HG03025 (cell line): ENCODE results near the gene KRTAP4-7.
"Not testable (repeated sequence)": the region's sequence is repeated elsewhere in the genome, so short reads cannot be mapped to it uniquely, and the experiment has no call there.

Experiments
- ATAC-seq: cut with Tn5 transposase; IDR thresholded peaks from one replicate; pipeline ENCODE4 v1.9.1; 2021; ENCODE audit warnings: mild to moderate bottlenecking, moderate library complexity; ENCODE audit not compliant: unreplicated experiment, low FRiP score

The KRTAP4-7 gene

DNA sequence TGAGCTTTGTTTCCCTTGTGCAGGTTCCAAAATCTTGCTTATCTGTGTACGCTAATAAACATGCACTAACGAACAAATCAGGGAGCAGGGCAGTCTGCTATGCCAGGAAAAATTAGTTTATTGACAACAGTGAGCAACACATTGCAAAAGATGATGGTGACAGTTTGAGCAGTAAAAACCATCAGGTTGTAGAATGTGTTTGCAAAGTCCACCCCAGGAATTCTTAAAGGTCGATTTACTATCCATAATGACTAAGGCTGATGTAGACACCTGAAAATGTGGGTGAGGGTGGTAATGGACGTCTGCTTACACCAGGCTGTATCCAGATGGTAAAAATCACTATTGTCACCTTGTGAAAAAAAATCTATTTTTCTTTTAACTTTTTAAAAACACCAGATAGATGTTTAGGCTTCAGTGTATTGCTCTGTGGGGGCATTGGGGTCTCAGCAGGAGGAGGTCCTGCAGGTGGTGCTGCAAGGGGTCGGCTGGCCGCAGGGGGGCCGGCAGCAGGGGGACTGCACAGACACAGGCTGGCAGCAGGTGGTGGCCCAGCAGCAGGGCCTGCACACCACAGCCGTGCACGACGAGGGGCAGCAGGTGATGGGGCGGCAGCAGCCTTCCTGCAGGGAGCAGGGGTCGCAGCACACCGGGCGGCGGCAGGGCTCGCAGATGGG lies 18.8 kb upstream of the KRTAP4-7 start:
- not testable (repeated sequence) for ATAC-seq

DNA sequence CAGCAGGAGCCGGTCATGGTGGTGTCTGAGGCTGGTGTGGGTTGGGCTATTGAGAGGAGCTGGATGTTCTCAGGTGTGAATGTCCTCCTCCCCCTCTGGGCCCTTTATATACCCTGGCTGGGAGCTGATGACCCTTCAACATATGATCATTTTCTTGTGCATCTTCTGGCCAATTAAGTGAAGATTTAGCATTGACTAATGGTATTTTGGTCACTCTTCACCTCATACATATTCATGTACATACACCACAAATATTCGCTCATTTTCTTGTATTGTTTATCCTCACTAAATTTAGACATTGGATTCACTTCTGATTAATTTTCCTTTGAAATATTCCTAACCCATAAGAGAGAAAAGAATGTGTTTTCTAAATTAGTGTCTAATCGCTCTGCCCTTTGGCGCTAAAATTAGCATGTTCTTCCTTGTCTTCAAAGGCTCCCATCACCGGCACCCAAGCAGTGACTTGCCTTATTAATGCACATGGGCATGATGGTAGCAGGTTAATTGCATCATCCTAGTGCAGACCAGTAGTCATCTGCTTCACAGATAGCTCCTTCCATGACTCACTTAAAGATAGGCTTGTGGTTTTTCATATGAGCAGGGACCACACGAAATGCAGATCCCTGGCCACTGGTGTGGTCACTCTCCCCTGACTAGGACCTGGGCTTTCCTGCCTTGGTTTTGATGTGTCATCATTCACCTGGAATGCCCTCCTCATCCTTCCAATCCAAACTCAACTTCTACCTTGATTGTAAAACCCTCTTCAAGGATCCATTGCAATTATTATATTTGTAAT lies 17.9 kb upstream of the KRTAP4-7 start, which contains the start of gene KRTAP2-4:
Gene KRTAP2-4, minus strand, starts transcription at position 51 of the 796 bp plus-strand sequence. Its CDS starts 34 bp downstream, at position 17.
- no peak for ATAC-seq

DNA sequence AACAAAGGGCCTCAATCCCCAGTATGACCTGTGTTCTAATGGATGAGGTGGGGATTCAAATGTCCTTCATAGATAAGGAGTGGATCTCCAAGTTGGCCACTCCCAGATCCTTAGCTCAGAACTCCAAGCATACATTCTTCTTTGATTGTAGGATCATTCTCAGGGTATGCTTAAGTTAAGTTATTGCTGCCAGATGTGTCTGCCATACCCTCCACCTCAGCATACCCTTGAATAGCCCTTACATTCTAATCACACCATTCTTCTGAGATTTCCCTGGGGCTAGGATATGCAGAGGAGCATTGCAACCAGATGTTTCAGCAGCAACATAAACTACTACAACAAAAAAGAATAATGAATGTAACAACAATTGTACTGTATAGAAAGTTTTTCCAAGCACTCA lies 16.7 kb upstream of the KRTAP4-7 start:
- no peak for ATAC-seq

DNA sequence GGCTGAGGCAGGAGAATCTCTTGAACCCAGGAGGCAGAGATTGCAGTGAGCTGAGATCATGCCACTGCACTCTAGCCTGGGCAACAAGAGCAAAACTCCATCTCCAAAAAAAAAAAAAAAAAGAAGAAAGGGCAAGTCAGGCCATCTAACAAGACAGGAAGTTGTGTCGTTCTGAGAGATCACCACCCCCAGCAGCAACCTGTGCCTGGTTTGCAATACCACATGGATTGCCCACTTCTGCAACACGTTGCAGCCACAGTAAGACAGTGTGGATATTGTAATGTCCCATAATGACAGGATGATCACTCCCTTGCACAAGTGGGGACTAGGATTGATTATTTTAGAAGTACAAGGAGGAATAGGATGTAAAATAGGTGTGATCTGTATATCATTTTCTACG lies 14.9 kb upstream of the KRTAP4-7 start:
- ATAC-seq: no peak

DNA sequence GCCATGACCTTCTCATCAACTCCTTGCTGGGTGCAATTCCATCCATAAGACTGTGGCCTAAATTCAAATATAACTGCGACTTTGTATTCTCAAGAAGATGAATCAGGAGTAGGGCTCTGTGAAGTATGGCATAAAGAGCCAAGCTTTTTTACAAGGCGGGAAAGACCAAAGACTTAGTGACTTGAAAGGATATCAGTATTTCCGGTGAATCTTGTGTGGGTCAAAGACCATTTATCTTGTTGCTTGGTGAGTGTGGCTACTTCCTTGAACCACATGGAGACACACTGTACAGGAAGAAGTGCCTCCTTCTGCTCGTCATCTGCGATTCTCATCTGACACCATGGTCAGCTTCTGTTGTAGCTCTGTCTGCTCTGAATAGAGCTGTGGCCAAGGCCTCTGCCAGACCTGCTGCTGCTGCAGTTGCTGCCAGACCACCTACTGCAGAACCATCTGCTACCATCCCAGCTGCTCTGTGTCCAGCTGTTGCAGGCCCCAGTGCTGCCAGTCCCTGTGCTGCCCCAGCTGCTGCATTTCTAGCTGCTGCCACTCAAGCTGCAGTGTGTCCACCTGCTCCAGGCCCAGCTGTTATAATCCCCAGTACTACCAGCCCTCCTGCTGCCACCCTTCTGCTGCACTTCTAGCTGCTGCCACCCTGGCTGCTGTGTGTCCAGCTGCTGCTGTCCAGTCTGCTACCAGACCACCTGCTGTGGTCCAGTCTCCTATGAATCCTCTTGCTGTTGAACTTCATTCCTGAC lies 12.2 kb upstream of the KRTAP4-7 start:
- ATAC-seq: no peak

DNA sequence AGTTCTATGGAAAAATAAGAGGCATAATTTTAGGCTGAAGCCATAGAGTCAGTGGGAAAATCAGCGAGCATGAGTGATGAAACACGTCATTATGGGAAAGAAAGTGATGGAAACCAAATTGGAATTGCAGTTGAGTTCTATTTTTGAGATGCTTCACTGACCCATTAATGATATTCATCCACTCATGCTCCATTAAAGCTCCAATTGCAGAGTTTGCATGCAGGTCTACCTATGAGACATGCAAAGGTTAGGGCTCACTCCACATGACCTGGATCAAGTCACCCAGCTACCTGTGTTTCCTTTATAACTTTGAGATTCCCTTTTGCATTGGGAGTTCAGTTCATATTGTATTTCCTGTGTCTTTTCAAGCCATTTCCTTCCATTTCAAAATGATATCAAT lies 10.3 kb upstream of the KRTAP4-7 start:
- no peak for ATAC-seq

DNA sequence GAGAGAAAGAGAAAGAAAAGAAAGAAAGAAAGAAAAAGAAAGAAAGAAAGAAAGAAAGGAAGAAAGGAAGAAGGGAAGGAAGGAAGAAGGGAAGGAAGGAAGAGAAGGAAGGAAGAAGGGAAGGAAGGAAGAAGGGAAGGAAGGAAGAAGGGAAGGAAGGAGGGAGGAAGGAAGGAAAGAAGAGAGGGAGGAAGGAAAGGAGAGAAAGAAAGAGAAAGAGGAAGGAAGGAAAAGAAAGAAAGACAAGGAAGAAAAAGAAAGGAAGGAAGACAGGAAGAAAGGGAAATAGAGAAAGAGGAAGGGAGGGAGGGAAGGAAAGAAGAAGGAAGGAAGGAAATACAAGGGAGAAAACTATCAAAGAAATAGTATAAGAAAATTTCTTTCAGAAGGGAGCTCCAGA lies 7.2 kb upstream of the KRTAP4-7 start:
- no peak for ATAC-seq

DNA sequence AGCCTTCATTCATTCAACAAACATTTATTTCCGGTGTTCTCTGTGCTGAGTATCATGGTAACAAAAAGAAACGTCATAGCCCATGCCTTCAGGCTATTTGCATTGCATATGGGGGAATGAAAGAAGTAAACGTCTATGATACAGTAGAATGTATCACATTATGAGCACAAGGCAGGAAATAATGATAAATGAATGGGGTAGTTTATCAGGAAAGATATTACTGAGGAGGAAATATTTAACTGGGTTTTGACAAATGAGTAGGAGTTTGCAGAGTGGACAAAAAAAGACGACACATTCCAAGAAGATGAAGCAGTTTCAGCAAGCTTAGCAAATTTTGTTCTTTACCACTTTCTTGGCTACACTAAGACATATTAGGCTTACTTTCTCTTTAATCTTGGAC lies 1.3 kb upstream of the KRTAP4-7 start:
- no peak for ATAC-seq

DNA sequence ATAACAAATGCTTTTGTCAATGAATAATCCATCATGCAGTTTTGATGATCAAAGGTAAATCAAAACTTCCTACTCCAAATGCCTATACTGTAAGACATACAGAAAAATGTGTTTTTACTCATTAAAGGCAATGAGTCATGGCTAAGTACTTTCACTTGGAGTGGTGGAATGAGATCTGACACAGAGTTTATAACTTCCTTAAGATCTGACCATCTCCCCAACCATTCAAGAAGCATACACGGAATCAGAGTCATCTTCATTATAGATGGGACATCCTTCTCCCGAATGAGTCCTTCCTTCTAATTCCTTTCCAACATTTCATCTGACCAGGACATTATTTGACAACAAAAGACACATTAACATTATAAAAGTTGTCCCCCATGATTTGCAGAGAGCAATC lies 523 bp upstream of the KRTAP4-7 start:
- not testable (repeated sequence) for ATAC-seq

DNA sequence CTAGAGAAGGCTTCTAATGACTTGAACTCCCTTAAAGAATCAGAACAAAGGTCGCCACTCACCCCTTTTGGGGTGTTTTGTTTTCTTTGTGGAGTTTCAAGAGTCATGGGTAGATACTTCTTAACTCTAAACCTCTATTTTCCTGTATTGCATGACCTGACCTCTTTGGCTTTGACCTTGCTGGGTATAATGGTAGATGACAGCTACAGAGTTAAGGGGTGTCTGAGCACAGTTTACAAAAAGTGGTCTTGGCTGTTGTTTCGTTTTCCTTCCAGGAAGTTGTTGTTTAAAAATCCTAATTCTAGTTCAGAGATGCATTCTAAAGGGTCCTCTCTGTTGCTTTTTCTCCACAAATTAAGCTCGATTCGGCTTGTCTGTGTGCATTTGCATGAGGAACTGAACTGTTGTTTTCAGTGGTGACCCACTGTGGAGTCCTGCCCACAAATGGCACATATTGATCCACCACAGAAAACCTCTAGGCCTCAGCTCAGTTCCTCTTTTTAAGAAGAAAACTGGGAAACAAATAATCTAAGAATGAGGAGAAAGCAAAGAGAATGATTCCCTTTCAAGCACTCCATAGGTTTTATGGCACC lies 4.9 kb downstream of the KRTAP4-7 start:
- ATAC-seq: not testable (repeated sequence)

DNA sequence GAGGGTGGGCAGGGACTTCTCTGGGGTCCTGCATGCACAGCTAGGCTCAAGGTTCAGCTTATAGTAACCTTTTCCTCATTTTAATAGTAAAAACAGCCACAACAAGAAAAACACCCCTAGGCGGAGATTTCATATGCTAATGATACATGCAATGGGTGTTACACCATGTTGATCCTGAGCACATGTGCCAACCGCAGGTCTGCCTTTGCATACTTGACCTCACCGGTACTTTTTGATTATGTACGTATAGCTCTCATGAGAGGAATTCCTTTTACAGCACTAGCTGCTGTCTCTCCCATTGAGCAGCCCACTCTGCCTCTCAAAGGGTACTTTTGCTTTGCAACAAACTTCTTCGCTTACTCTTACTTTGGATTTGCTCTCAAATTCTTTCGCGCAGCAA lies 12.1 kb downstream of the KRTAP4-7 start:
- ATAC-seq: no peak

DNA sequence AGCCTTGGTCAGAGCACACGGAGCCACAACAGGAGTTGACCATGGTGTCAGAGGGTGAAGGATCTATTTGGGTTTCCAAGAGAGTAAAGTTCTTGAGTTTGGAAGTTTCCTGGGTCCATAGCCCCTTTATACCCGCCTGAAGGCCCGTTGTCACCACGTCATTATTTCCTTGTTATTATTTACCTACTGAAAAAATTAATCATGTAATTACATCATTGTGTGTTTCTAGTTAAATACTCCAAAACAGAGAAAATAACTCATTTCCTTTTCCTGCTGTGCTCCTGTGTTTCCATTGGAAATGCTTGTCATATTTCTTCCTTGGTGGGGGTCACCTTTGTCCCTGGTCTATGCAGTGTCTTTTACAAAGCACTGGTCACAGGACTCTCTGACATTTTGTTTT lies 14.1 kb downstream of the KRTAP4-7 start, which contains the start of gene KRTAP4-8:
Gene KRTAP4-8, minus strand, starts transcription at position 101 of the 400 bp plus-strand sequence. Its CDS starts 58 bp downstream, at position 43.
- ATAC-seq: no peak

DNA sequence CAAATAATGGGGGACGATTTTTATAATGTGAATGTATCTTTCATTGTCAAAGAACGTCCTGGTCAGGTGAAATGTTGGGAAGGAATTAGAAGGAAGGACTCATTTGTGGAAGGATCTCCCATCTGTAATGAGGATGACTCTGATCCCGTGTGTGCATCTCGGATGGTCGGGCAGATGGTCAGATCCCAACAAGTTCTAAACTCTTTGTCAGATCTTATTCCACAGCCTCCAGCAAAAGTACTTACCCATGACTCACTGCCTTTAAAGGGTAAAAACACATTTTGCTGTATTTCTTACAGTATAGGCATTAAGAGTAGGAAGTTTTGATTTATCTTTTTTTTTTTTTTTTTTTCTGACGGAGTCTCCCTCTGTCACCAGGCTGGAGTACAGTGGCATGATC lies 14.5 kb downstream of the KRTAP4-7 start:
- no peak for ATAC-seq

DNA sequence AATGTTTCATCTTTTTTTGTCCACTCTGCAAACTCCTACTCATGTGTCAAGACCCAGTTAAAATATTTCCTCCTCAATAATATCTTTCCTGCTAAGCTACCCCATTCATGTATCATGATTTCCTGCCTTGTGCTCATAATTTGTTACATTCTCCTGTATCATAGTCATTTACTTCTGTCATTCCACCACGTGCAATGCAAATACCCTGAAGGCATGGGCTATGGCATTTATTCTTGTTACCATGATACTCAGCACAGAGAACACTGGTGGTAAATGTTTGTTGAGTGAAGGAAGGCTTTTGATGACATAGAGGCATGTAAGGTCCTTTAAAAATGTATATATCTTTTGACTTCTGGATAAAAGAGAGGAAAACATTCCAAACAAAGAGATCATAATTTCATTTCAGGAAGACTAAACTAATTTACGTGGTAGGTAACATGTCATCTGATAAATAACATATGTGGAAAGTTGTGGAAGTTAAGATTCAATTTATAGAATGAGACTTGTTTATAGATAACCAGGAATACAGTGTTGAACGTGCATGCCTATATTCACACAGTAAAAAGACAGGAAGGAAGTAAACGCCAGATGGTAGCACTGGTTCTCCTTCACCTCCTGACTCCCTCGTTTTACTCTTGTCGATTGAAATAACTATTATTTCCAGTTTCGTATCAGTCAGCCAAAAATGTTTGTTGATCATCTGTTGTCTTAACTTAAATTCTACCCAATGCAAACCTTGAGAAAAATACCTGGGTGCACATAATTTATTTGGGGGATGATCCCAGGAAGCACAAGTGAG lies 15.9 kb downstream of the KRTAP4-7 start:
- ATAC-seq: not testable (repeated sequence)

DNA sequence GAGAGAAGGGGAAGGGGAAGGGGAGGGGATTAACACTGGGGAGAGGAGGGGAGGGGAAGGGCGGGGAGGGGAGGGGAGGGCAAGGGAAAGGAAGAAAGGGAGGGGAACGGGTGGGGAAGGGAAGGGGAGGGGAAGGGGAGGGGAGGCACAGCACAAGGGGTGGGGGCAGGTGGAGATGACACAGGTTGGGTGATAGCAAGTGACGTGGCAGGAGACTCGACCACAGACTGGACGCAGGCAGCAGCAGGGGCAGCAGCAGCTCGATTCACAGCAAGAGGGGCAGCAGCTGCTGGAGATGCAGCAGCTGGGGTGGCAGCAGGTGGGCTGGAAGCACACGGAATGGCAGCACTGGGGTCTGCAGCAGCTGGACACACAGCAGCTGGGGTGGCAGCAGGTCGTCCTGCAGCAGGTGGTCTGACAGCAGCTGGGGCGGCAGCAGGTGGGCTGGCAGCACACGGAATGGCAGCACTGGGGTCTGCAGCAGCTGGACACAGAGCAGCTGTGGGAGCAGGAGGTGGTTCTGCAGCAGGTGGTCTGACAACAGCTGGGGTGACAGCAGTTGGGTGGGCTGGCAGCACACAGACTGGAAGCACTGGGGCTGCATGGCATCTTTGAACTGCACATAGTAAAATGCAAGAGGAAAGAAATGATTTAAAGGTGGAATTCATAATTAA lies 17.8 kb downstream of the KRTAP4-7 start, which contains the start of gene KRTAP4-16:
Gene KRTAP4-16, minus strand, starts transcription at position 624 of the 674 bp plus-strand sequence. Its CDS starts 0 bp downstream, at position 624.
- ATAC-seq: no peak

DNA sequence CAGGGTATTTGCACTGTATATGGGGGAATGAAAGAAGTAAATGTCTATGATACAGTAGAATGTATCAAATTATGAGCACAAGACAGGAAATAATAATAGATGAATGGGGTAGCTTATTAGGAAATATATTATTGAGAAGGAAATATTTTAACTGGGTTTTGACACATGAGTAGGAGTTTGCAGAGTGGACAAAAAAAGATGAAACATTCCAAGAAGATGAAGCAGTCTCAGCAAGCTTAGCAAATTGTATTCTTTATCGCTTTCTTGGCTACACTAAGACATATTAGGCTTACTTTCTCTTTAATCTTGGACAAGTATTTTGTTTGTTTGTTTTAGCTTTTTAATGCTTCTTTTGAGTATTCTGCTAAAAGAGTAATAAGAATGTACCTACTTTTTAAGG lies 19.9 kb downstream of the KRTAP4-7 start:
- ATAC-seq: no peak

DNA sequence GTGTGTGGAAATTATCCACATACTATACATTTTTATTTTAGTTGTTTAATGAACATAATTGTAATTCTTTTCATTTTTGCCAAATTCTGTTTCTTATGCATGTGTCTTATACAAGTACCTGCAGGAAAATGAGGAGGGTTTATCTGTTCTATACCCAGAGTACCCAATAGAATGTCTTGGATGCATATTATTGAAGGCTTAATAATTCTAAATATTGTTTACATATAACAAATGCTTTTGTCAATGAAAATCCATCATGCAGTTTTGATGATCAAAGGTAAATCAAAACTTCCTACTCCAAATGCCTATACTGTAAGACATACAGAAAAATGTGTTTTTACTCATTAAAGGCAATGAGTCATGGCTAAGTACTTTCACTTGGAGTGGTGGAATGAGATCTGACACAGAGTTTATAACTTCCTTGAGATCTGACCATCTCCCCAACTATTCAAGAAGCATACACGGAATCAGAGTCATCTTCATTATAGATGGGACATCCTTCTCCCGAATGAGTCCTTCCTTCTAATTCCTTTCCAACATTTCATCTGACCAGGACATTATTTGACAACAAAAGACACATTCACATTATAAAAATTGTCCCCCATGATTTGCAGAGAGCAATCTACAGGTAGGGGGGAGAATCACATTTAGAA lies 20.6 kb downstream of the KRTAP4-7 start:
- not testable (repeated sequence) for ATAC-seq

DNA sequence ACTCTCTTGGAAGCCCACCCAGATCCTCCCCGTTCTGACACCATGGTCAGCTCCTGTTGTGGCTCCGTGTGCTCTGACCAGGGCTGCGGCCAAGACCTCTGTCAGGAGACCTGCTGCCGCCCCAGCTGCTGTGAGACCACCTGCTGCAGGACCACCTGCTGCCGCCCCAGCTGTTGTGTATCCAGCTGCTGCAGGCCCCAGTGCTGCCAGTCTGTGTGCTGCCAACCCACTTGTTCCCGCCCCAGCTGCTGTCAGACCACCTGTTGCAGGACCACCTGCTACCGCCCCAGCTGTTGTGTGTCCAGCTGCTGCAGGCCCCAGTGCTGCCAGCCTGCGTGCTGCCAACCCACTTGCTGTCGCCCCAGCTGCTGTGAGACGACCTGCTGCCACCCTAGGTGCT lies 21.4 kb downstream of the KRTAP4-7 start, which contains the start of gene KRTAP4-9:
Gene KRTAP4-9, plus strand, starts transcription at position 43 of the 400 bp plus-strand sequence. Its CDS starts 0 bp downstream, at position 43.
- not testable (repeated sequence) for ATAC-seq
